Activated CD8-positive, alpha-beta memory T cell treated with anti-CD3 and anti-CD28 coated beads, Interleukin-2, amount 50 U/mL, for 24 hours (primary cell): ENCODE results near the gene REXO5.

Experiments used
- DNase-seq: peaks from one replicate; pipeline ENCODE4 v3.0.0-alpha.2; 2020; ENCODE audit errors: extremely low read depth

The REXO5 gene

GRCh38 chr16:20874088-20874581, 67.8 kb downstream of the REXO5 start:
- no peak for DNase-seq

GRCh38 chr16:20875355-20875650, 69.0 kb downstream of the REXO5 start:
- no peak for DNase-seq

- DNase-seq = no peak
Measured at GRCh38 chr16:20878682-20879147, 72.4 kb downstream of the REXO5 start.

GRCh38 chr16:20879175-20880040, 73.1 kb downstream of the REXO5 start:
- DNase-seq = no peak

- DNase-seq = no peak
Measured at GRCh38 chr16:20880867-20881502, 74.7 kb downstream of the REXO5 start.

GRCh38 chr16:20881503-20881878, 75.2 kb downstream of the REXO5 start:
- DNase-seq = no peak

GRCh38 chr16:20883554-20884239, 77.4 kb downstream of the REXO5 start:
- no peak for DNase-seq

- DNase-seq = no peak
Measured at GRCh38 chr16:20884240-20884556, 77.9 kb downstream of the REXO5 start.

GRCh38 chr16:20886320-20886719, 80.0 kb downstream of the REXO5 start:
- DNase-seq = no peak

- DNase-seq = no peak
Measured at GRCh38 chr16:20887207-20887606, 80.9 kb downstream of the REXO5 start.

- DNase-seq = no peak
Measured at GRCh38 chr16:20889625-20890275, 83.4 kb downstream of the REXO5 start.

- no peak for DNase-seq
Measured at GRCh38 chr16:20894388-20894787, 88.1 kb downstream of the REXO5 start.

- DNase-seq = no peak
Measured at GRCh38 chr16:20897253-20897897, 91.0 kb downstream of the REXO5 start.

GRCh38 chr16:20897922-20898321, 91.6 kb downstream of the REXO5 start:
- DNase-seq = no peak

- no peak for DNase-seq
Measured at GRCh38 chr16:20899071-20899470, 92.7 kb downstream of the REXO5 start.
